Endothelial cell of umbilical vein (primary cell): ENCODE data around the gene CACNA2D2. TPM values are rescaled to one million over a fixed set of nuclear protein-coding genes. Genes with fewer than 3 reads are reported as not detected.

Experiments
- BruUV-seq: library from RNA; stranded (reverse); fragments of 400-500 nt; replicated peaks from 2 replicates; lab custom pipeline; 2021; lab: Mats Ljungman, UMichigan
- CTCF ChIA-PET: fragments of 300-600, 350-600 bp; sonication (Branson Sonifier 250); formaldehyde crosslinking; loops from one replicate; lab custom pipeline; 2021; ENCODE audit warnings: antibody characterized with exemption, inconsistent platforms; lab: Charles Lee
- POLR2A ChIA-PET: fragments of 300-600, 350-600 bp; sonication (Branson Sonifier 250); formaldehyde crosslinking; loops from one replicate; lab custom pipeline; 2021; ENCODE audit warnings: antibody characterized with exemption, inconsistent platforms; lab: Charles Lee
- DNase-seq: peaks from one replicate; pipeline ENCODE4 v3.0.0-alpha.2; 2011; ENCODE audit warnings: low read depth, low spot score
- FAIRE-seq: peaks from 2 replicates; lab custom pipeline; 2011; peaks lifted over from hg19 to GRCh38; lab: Jason Lieb, UNC
- H2AFZ ChIP-seq: 2 replicates; pipeline ENCODE4 v1.6.0; 2012; ENCODE audit warnings: low read depth, low read length, control low read depth, inconsistent platforms
- H3K27ac ChIP-seq: 2 replicates; pipeline ENCODE4 v1.5.1; 2011; ENCODE audit warnings: low read depth, mild to moderate bottlenecking, control low read depth, low read length, moderate library complexity; ENCODE audit not compliant: insufficient read depth
- H3K27me3 ChIP-seq, 2 experiments: 2 replicates each; pipeline versions ENCODE4 v1.6.0 to v1.6.1; 2011; ENCODE audit warnings: low read length in 2 of 2, mixed read lengths in 1 of 2; ENCODE audit not compliant: control insufficient read depth in 2 of 2, insufficient read depth in 2 of 2
- H3K36me3 ChIP-seq, 2 experiments: 2 replicates in 1 of 2; 3 replicates in 1 of 2; pipeline ENCODE4 v1.5.1; 2011; ENCODE audit warnings: low read length in 2 of 2, mild to moderate bottlenecking in 1 of 2, moderate library complexity in 1 of 2; ENCODE audit not compliant: control insufficient read depth in 2 of 2, insufficient read depth in 2 of 2; ENCODE audit errors: extremely low read depth in 1 of 2
- H3K4me1 ChIP-seq: 3 replicates; pipeline ENCODE4 v1.5.1; 2011; ENCODE audit warnings: mild to moderate bottlenecking, low read length; ENCODE audit not compliant: control insufficient read depth, insufficient read depth; ENCODE audit errors: extremely low read depth
- H3K4me2 ChIP-seq: 2 replicates; pipeline ENCODE4 v1.6.1; 2011; ENCODE audit warnings: low read length, control low read depth, mixed read lengths; ENCODE audit not compliant: insufficient read depth
- H3K4me3 ChIP-seq, 3 experiments: fragments of 200-600 bp in 1 of 3; sonication (generic), shearing (Covaris generic) in 1 of 3; replicated peaks in 1 of 3; 2 replicates each; pipeline ENCODE4 v1.5.1; 2011 to 2016; ENCODE audit warnings: control low read depth in 3 of 3, low read length in 3 of 3, mild to moderate bottlenecking in 2 of 3, inconsistent platforms in 1 of 3, low read depth in 1 of 3, moderate library complexity in 1 of 3; ENCODE audit not compliant: insufficient read depth in 1 of 3
- H3K79me2 ChIP-seq: 2 replicates; pipeline ENCODE4 v1.6.0; 2012; ENCODE audit warnings: low read length, inconsistent platforms; ENCODE audit not compliant: control insufficient read depth, insufficient read depth
- H3K9ac ChIP-seq: replicated peaks from 2 replicates; pipeline ENCODE3; 2011; ENCODE audit warnings: low read length, control low read depth; ENCODE audit not compliant: insufficient read depth; ENCODE audit errors: extremely low read depth
- H3K9me1 ChIP-seq: replicated peaks from 3 replicates; pipeline ENCODE4 v1.6.0; 2011; ENCODE audit warnings: mild to moderate bottlenecking, low read length; ENCODE audit not compliant: control insufficient read depth, insufficient read depth; ENCODE audit errors: extremely low read depth
- H3K9me3 ChIP-seq: replicated peaks from 2 replicates; pipeline ENCODE4 v1.5.1; 2012; ENCODE audit warnings: low read length, inconsistent platforms; ENCODE audit not compliant: control insufficient read depth, insufficient read depth
- H4K20me1 ChIP-seq: replicated peaks from 2 replicates; pipeline ENCODE3; 2011; ENCODE audit warnings: mild to moderate bottlenecking, low read length; ENCODE audit not compliant: control insufficient read depth, insufficient read depth; ENCODE audit errors: extremely low read depth
- EZH2 ChIP-seq: IDR thresholded peaks from 2 replicates; pipeline ENCODE4 v1.6.1; 2012; ENCODE audit warnings: borderline replicate concordance, low read depth, mild to moderate bottlenecking, moderate library complexity, low read length, inconsistent platforms; ENCODE audit not compliant: severe bottlenecking
- GATA2 ChIP-seq: IDR thresholded peaks from 2 replicates; pipeline ENCODE4 v1.7.0; 2011; ENCODE audit warnings: low read depth, mild to moderate bottlenecking, moderate library complexity, mixed read lengths, low read length; ENCODE audit not compliant: insufficient read length, insufficient read depth
- JUN ChIP-seq: IDR thresholded peaks from 2 replicates; pipeline ENCODE4 v1.6.1; 2011; ENCODE audit warnings: borderline replicate concordance, low read depth; ENCODE audit not compliant: insufficient read length, insufficient read depth
- MYC ChIP-seq: IDR thresholded peaks from one replicate; pipeline ENCODE4 v1.6.1; 2011; ENCODE audit warnings: mild to moderate bottlenecking, low read depth, low read length
- POLR2A ChIP-seq: IDR thresholded peaks from 2 replicates; pipeline ENCODE4 v1.6.1; 2012; ENCODE audit warnings: low read depth, mild to moderate bottlenecking, control low read depth, low read length
- POLR2AphosphoS5 ChIP-seq: IDR thresholded peaks from 2 replicates; pipeline ENCODE4 v1.6.1; 2012; ENCODE audit warnings: low read depth, mild to moderate bottlenecking, control low read depth, low read length, moderate library complexity; ENCODE audit not compliant: insufficient read depth
- dilution Hi-C: fragments of 300-500 bp; cut with MboI; formaldehyde crosslinking; loops from one replicate; pipeline ENCODE4 v1.15.0; 2019; ENCODE audit warnings: low sequenced_read_pairs; ENCODE audit not compliant: extremely low pct_ligation_motif_present
- intact Hi-C: fragments of 100-400 bp; cut with micrococcal nuclease; formaldehyde crosslinking; loops from one replicate; pipeline ENCODE4 v1.10.0; 2022
- polyA plus RNA-seq, 4 experiments: library from polyadenylated mRNA; depleted of rRNA in 3 of 4; stranded (reverse) in 3 of 4; unstranded in 1 of 4; fragments of >200 nt; gene quantifications; 2 replicates each; pipeline versions ENCODE4 v1.2.1 to v1.2.3, GENCODE V29; 2011 to 2012; ENCODE audit warnings: missing spikeins in 1 of 4
- total RNA-seq: library from RNA; stranded (reverse); gene quantifications from 2 replicates; pipeline ENCODE4 v1.2.3, GENCODE V29; 2021
- TF ChIP-seq, protein P1 (sequence below), 2 donors: IDR thresholded peaks; 1 replicate in 1 of 2; 2 replicates in 1 of 2; pipeline ENCODE4 v1.5.1; 2011; ENCODE audit warnings: low read length in 2 of 2, mild to moderate bottlenecking in 2 of 2, moderate library complexity in 2 of 2, control low read depth in 1 of 2, inconsistent platforms in 1 of 2, low read depth in 1 of 2; ENCODE audit not compliant: insufficient read depth in 1 of 2; ENCODE audit errors: extremely low read depth in 1 of 2
- TF ChIP-seq, protein P2 (sequence below): IDR thresholded peaks from 2 replicates; pipeline ENCODE4 v1.6.1; 2011; ENCODE audit not compliant: insufficient read depth, insufficient read length

The CACNA2D2 gene
- total and polyA plus RNA-seq, 2 donors (not counting 3 experiments of a cell fraction or from before 2014, with no cell fraction given), result 0.15 TPM; not detected in 1

DNA sequence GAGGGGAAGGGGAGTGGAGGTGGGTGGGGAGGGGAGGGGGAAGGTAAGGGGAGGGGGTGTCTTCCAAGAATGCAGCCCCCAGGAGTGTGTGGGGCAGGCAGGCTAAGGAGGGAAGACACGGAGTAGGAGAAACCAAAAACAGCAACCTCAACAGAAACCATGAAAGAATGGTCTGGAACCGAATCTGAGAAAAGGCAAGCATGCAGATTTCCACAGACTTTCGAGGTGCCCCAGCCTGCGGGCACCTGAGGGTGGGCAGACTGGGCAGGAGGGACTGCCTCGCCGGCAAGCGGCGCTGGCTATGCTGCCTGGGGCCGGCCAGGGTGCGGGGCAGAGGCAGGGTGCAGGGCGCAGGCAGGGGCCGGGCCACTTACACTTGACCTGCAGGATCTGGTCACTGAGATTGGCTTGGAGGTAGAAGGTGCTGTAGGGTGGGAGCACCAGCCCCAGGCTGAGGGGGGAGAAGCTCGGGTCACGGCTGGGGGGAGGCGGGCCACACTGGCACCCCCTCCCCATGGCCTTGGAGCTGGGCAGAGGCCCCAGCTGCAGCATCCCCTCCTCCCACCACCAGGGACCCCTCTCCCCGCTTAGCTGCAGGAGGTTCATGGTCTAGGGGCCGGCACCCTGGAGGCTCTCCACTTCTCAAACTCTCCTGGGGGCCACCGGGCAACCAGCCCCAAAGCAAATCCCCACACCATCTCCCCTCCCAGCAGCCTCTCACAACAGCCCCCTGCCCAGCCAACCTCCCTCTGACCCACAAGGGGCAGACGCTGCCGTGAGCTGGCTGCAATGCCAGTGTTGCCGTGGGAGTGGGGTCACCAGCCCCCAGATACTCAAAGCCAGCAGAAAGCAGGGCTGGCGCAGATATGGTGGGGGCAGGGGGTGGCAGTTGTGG lies 128.8 kb downstream of the CACNA2D2 start:
- FAIRE-seq (no peak), DNase-seq (no peak)
- intact Hi-C loops, result no loop called here
- Histone ChIP-seq H3K9me3 (no peaks in the 10 kb centered on the region), H3K9me1 (no peaks in the 10 kb centered on the region), H2AFZ (no peak overlapping the region), H3K4me1 (no peaks in the 10 kb centered on the region), H3K27ac (no peak overlapping the region), H3K27me3 (peaks cover 0 to 2% of the 10 kb centered on the region in 2 experiments), H3K4me3 (no peak overlapping the region), H4K20me1 (no peaks in the 10 kb centered on the region), H3K4me2 (no peak overlapping the region), H3K9ac (no peak overlapping the region), H3K79me2 (no peaks in the 10 kb centered on the region), H3K36me3 (no peaks in the 10 kb centered on the region)
- TF ChIP-seq POLR2AphosphoS5 (no peak), JUN (no peak), MYC (no peak), POLR2A (no peak), GATA2 (no peak), EZH2 (no peak)
- TF ChIP-seq, protein P1, sequence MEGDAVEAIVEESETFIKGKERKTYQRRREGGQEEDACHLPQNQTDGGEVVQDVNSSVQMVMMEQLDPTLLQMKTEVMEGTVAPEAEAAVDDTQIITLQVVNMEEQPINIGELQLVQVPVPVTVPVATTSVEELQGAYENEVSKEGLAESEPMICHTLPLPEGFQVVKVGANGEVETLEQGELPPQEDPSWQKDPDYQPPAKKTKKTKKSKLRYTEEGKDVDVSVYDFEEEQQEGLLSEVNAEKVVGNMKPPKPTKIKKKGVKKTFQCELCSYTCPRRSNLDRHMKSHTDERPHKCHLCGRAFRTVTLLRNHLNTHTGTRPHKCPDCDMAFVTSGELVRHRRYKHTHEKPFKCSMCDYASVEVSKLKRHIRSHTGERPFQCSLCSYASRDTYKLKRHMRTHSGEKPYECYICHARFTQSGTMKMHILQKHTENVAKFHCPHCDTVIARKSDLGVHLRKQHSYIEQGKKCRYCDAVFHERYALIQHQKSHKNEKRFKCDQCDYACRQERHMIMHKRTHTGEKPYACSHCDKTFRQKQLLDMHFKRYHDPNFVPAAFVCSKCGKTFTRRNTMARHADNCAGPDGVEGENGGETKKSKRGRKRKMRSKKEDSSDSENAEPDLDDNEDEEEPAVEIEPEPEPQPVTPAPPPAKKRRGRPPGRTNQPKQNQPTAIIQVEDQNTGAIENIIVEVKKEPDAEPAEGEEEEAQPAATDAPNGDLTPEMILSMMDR (IDR thresholded peaks at IDR 0.05; ENCODE audit: extremely low read depth in 1 of 2, insufficient read depth in 1 of 2, low read depth in 1 of 2, low read length in 2 of 2), result no peak
- TF ChIP-seq, protein P2, sequence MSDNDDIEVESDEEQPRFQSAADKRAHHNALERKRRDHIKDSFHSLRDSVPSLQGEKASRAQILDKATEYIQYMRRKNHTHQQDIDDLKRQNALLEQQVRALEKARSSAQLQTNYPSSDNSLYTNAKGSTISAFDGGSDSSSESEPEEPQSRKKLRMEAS, result no peak
- no TSS peak for BruUV-seq
- dilution Hi-C loops, result no loop called here
- POLR2A ChIA-PET, result no interaction called here
- CTCF ChIA-PET, result interaction anchor here (0.6 kb wide), 1 partner anchor 168 kb away, joined by 4 read pairs; no protein-coding TSS in a partner anchor
